Suprapubic skin (tissue), 3 donors: ENCODE results near the gene FBXO10.

Experiments
- CTCF ChIP-seq, 2 donors: fragments of 200-600 bp in 1 of 2; fragments of 450-650 bp in 1 of 2; sonication (generic) in 1 of 2; IDR thresholded peaks; one replicate each; pipeline ENCODE4 v1.5.1; 2016 to 2019; ENCODE audit warnings: antibody characterized with exemption in 2 of 2, mild to moderate bottlenecking in 1 of 2, moderate library complexity in 1 of 2
- EP300 ChIP-seq: sonication (generic); formaldehyde crosslinking; IDR thresholded peaks from one replicate; pipeline ENCODE4 v1.6.1; 2017; ENCODE audit warnings: antibody characterized with exemption
- POLR2A ChIP-seq, 2 donors: fragments of 450-650 bp; IDR thresholded peaks; one replicate each; pipeline ENCODE4 v1.6.1; 2017; ENCODE audit warnings: antibody characterized with exemption in 2 of 2, mild to moderate bottlenecking in 2 of 2, moderate library complexity in 2 of 2

GRCh38 chr9:37542488-37542887 lies 33.7 kb downstream of the FBXO10 start:
- no peak for TF ChIP-seq CTCF (IDR thresholded peaks at IDR 0.05)
- no peak for TF ChIP-seq EP300
- TF ChIP-seq POLR2A (IDR thresholded peaks at IDR 0.05): no peak
